HepG2 (cell line): ENCODE results near the gene LYZL6. TPM values are rescaled to one million over a fixed set of nuclear protein-coding genes. Genes with fewer than 3 reads are reported as not detected.

Experiments
- ADNP ChIP-seq: sonication (generic); formaldehyde crosslinking; IDR thresholded peaks from 2 replicates; pipeline ENCODE4 v1.4.0; 2020; ENCODE audit warnings: missing genetic modification reagents
- ATF2 ChIP-seq: sonication (generic); formaldehyde crosslinking; IDR thresholded peaks from 2 replicates; pipeline ENCODE4 v1.4.0; 2020; ENCODE audit warnings: missing genetic modification reagents
- BATF2 ChIP-seq: sonication (generic); formaldehyde crosslinking; IDR thresholded peaks from 2 replicates; pipeline ENCODE4 v1.8.0; 2022; ENCODE audit warnings: mild to moderate bottlenecking, missing genetic modification reagents, moderate library complexity
- CHD4 ChIP-seq: fragments of 200-600 bp; sonication (generic); IDR thresholded peaks from 2 replicates; pipeline ENCODE4 v1.7.0; 2017; ENCODE audit warnings: mild to moderate bottlenecking, low read length, borderline replicate concordance
- E2F1 ChIP-seq: sonication (generic); formaldehyde crosslinking; IDR thresholded peaks from 2 replicates; pipeline ENCODE4 v1.5.0; 2020; ENCODE audit warnings: missing genetic modification reagents
- IRX3 ChIP-seq: sonication (generic); formaldehyde crosslinking; IDR thresholded peaks from 2 replicates; pipeline ENCODE4 v1.8.1; 2023; ENCODE audit warnings: mild to moderate bottlenecking, low read depth, missing genetic modification reagents, borderline replicate concordance
- MTA1 ChIP-seq: sonication (generic); formaldehyde crosslinking; IDR thresholded peaks from 2 replicates; pipeline ENCODE4 v1.4.0; 2020; ENCODE audit warnings: missing genetic modification reagents, mild to moderate bottlenecking, borderline replicate concordance
- UBTF ChIP-seq: sonication (generic); formaldehyde crosslinking; IDR thresholded peaks from 2 replicates; pipeline ENCODE4 v1.4.0; 2020; ENCODE audit warnings: mild to moderate bottlenecking, missing genetic modification reagents
- XRCC5 ChIP-seq: fragments of 200-400 bp; formaldehyde crosslinking; optimal IDR thresholded peaks from 2 replicates; pipeline ENCODE3; 2017; ENCODE audit warnings: mild to moderate bottlenecking, low read length
- ZBTB49 ChIP-seq: sonication (generic); formaldehyde crosslinking; IDR thresholded peaks from 2 replicates; pipeline ENCODE4 v1.4.0; 2020; ENCODE audit warnings: missing genetic modification reagents, borderline replicate concordance
- ZNF275 ChIP-seq: sonication (generic); formaldehyde crosslinking; IDR thresholded peaks from 2 replicates; pipeline ENCODE4 v1.8.0; 2022; ENCODE audit warnings: missing genetic modification reagents, mild to moderate bottlenecking, inconsistent platforms, borderline replicate concordance
- ZNF607 ChIP-seq: sonication (generic); formaldehyde crosslinking; IDR thresholded peaks from 2 replicates; pipeline ENCODE4 v1.5.1; 2020; ENCODE audit warnings: missing genetic modification reagents, mild to moderate bottlenecking, borderline replicate concordance
- ZNF75D ChIP-seq: sonication (generic); formaldehyde crosslinking; IDR thresholded peaks from 2 replicates; pipeline ENCODE4 v1.8.1; 2023; ENCODE audit warnings: missing genetic modification reagents, mild to moderate bottlenecking, borderline replicate concordance
- ZNF770 ChIP-seq: sonication (generic); formaldehyde crosslinking; IDR thresholded peaks from 2 replicates; pipeline ENCODE4 v1.5.0; 2020; ENCODE audit warnings: mild to moderate bottlenecking, missing genetic modification reagents
- ZUFSP ChIP-seq: sonication (generic); formaldehyde crosslinking; IDR thresholded peaks from 2 replicates; pipeline ENCODE4 v1.9.0; 2021; ENCODE audit warnings: missing genetic modification reagents, mild to moderate bottlenecking, borderline replicate concordance
- polyA plus RNA-seq, 8 experiments: library from polyadenylated mRNA; depleted of rRNA in 3 of 8; stranded (reverse) in 7 of 8; unstranded in 1 of 8; fragments of >200 nt; fragmentation: Illumina TruSeq in 4 of 8; extraction: Trizol in 4 of 8; gene quantifications; 2 replicates each; pipeline versions ENCODE4 v1.2.1 to v1.2.3, GENCODE V29; 2011 to 2016; ENCODE audit warnings: low read depth in 4 of 8, missing spikeins in 1 of 8, mixed read lengths in 1 of 8; ENCODE audit not compliant: insufficient read depth in 1 of 8
- total RNA-seq, 5 experiments: library from RNA; depleted of rRNA; stranded (reverse); fragments of >200 nt; fragmentation: Illumina TruSeq; extraction: Trizol; gene quantifications; 2 replicates each; pipeline ENCODE4 v1.2.3, GENCODE V29; 2016; ENCODE audit warnings: low read depth in 1 of 5

LYZL6 gene
- total and polyA plus RNA-seq, 2 of the 13 experiments (the other 11 are each of a cell fraction or from before 2014, with no cell fraction given), result not detected

- peak; percentile 96 for TF ChIP-seq ZNF770 (CRISPR knock-in tag)
- TF ChIP-seq E2F1 (CRISPR knock-in tag), result no peak
- no peak for TF ChIP-seq XRCC5
- 0 out of 2 replicates have a peak, but pooled peaks have one; percentile 31 for TF ChIP-seq ZNF607
- no peak for TF ChIP-seq ZBTB49 (CRISPR knock-in tag)
- no peak for TF ChIP-seq ZNF75D
- no peak for TF ChIP-seq MTA1
- peak; percentile 73; the same call in 1 of the 2 replicates for TF ChIP-seq ADNP (CRISPR knock-in tag)
- 0 out of 2 replicates have a peak, but pooled peaks have one; percentile 13 for TF ChIP-seq CHD4
- no peak for TF ChIP-seq UBTF (CRISPR knock-in tag)
- peak; percentile 15; the same call in 1 of the 2 replicates for TF ChIP-seq ZNF275
- no peak for TF ChIP-seq IRX3 (CRISPR knock-in tag)
- TF ChIP-seq ATF2 (CRISPR knock-in tag), result no peak
- no peak for TF ChIP-seq ZUFSP (CRISPR knock-in tag)
- TF ChIP-seq BATF2 (CRISPR knock-in tag), result no peak
Observed at GRCh38 chr17:35972535-35972934, 29.0 kb upstream of the LYZL6 start (continued).
